ENCODE measurements around the gene ANKRD7. TPM values are rescaled to one million over a fixed set of nuclear protein-coding genes. Genes with fewer than 3 reads are reported as not detected.

Gene ANKRD7
- total RNA-seq, 5 donors from 2014 or later (not counting 1 experiment from before 2014, with no cell fraction given) = 0.29 to 0.88 (median 0.52) TPM; not detected in 1

GRCh38 chr7:118245267-118246040 is 20.9 kb downstream of the ANKRD7 start:
- Histone ChIP-seq H3K27ac (ENCODE audit: low read length) (no peak overlapping the region), H3K36me3 (ENCODE audit: control insufficient read depth in 2 of 2, extremely low read depth in 1 of 2, insufficient read depth in 1 of 2, low read length in 1 of 2) (no peaks in the 10 kb centered on the region), H3K9me3 (no peaks in the 10 kb centered on the region), H3K4me3 (ENCODE audit: control insufficient read depth in 1 of 2, extremely low read depth in 1 of 2, low read length in 1 of 2) (no peak overlapping the region), H3K4me1 (ENCODE audit: control insufficient read depth in 1 of 2, extremely low read depth in 1 of 2, insufficient read depth in 2 of 2, low read length in 2 of 2) (no peaks in the 10 kb centered on the region), H3K27me3 (replicated peaks in 1 of 2; ENCODE audit: control insufficient read depth in 2 of 2, extremely low read depth in 1 of 2, insufficient read depth in 2 of 2, low read length in 1 of 2) (no peaks in the 10 kb centered on the region)
- H3K9me3 Mint-ChIP-seq = peaks cover 0 to 3% (median 2%) of the 10 kb centered on the region in 3 donors
- no peak for DNase-seq
- ATAC-seq (replicated peaks in 1 of 4) = no peak
- POLR2A ChIA-PET = no interaction called here
- H3K4me1 Mint-ChIP-seq = no peaks in the 10 kb centered on the region
- CTCF ChIA-PET = interaction anchor here in 1 of 2 donors (0.5 kb wide), 1 partner anchor 92 kb away, joined by 5 read pairs; no protein-coding TSS in a partner anchor
- H3K27me3 Mint-ChIP-seq = no peaks in the 10 kb centered on the region
- H3K4me3 Mint-ChIP-seq = no peak overlapping the region
- 33% methylated on average over 1 of the region's 2 CpGs for WGBS (ENCODE audit: insufficient coverage)
- no peaks in the 10 kb centered on the region for H3K36me3 Mint-ChIP-seq
- H3K27ac Mint-ChIP-seq = no peak overlapping the region

GRCh38 chr7:118250860-118251494 is 26.5 kb downstream of the ANKRD7 start:
- no peaks in the 10 kb centered on the region for H3K27me3 ChIP-seq (replicated peaks in 1 of 2; ENCODE audit: control insufficient read depth in 2 of 2, extremely low read depth in 1 of 2, insufficient read depth in 2 of 2, low read length in 1 of 2)
- H3K36me3 ChIP-seq (ENCODE audit: control insufficient read depth in 2 of 2, extremely low read depth in 1 of 2, insufficient read depth in 1 of 2, low read length in 1 of 2) = no peaks in the 10 kb centered on the region
- H3K9me3 Mint-ChIP-seq = peaks cover 0 to 3% (median 0%) of the 10 kb centered on the region in 3 donors
- no peak overlapping the region for H3K4me3 ChIP-seq (ENCODE audit: control insufficient read depth in 1 of 2, extremely low read depth in 1 of 2, low read length in 1 of 2)
- no CpG with 5 or more reads among the region's 4 CpGs for WGBS (ENCODE audit: insufficient coverage)
- no peaks in the 10 kb centered on the region for H3K36me3 Mint-ChIP-seq
- POLR2A ChIA-PET = no interaction called here
- CTCF ChIA-PET = no interaction called here
- peaks cover 0 to 13% of the 10 kb centered on the region in 2 donors for H3K27me3 Mint-ChIP-seq
- no peaks in the 10 kb centered on the region for H3K9me3 ChIP-seq
- H3K4me1 Mint-ChIP-seq = no peaks in the 10 kb centered on the region
- H3K27ac ChIP-seq (ENCODE audit: low read length) = no peak overlapping the region
- no peak overlapping the region for H3K27ac Mint-ChIP-seq
- DNase-seq (no peak), ATAC-seq (replicated peaks in 1 of 4) (no peak)
- no peak overlapping the region for H3K4me3 Mint-ChIP-seq
- H3K4me1 ChIP-seq (ENCODE audit: control insufficient read depth in 1 of 2, extremely low read depth in 1 of 2, insufficient read depth in 2 of 2, low read length in 2 of 2) = no peaks in the 10 kb centered on the region

- Mint-ChIP-seq H3K36me3 (no peaks in the 10 kb centered on the region), H3K27ac (no peak overlapping the region), H3K27me3 (peaks cover 0 to 13% of the 10 kb centered on the region in 2 donors), H3K9me3 (peaks cover 0 to 3% (median 0%) of the 10 kb centered on the region in 3 donors), H3K4me3 (no peak overlapping the region), H3K4me1 (no peaks in the 10 kb centered on the region)
- Histone ChIP-seq H3K9me3 (no peaks in the 10 kb centered on the region), H3K27ac (ENCODE audit: low read length) (no peak overlapping the region), H3K4me1 (ENCODE audit: control insufficient read depth in 1 of 2, extremely low read depth in 1 of 2, insufficient read depth in 2 of 2, low read length in 2 of 2) (no peaks in the 10 kb centered on the region), H3K36me3 (ENCODE audit: control insufficient read depth in 2 of 2, extremely low read depth in 1 of 2, insufficient read depth in 1 of 2, low read length in 1 of 2) (no peaks in the 10 kb centered on the region), H3K4me3 (ENCODE audit: control insufficient read depth in 1 of 2, extremely low read depth in 1 of 2, low read length in 1 of 2) (no peak overlapping the region), H3K27me3 (replicated peaks in 1 of 2; ENCODE audit: control insufficient read depth in 2 of 2, extremely low read depth in 1 of 2, insufficient read depth in 2 of 2, low read length in 1 of 2) (no peaks in the 10 kb centered on the region)
- DNase-seq = no peak
- CTCF ChIA-PET = interaction anchor here in 1 of 2 donors (0.6 kb wide), 1 partner anchor 883 kb away, joined by 3 read pairs; no protein-coding TSS in a partner anchor
- WGBS (ENCODE audit: insufficient coverage) = no CpG with 5 or more reads among the region's 1 CpG
- POLR2A ChIA-PET = interaction anchor here in 1 of 2 donors (0.5 kb wide), 1 partner anchor 106 kb away, joined by 3 read pairs; no protein-coding TSS in a partner anchor
- no peak for ATAC-seq (replicated peaks in 1 of 4)
These were observed 27.6 kb downstream of the ANKRD7 start for GRCh38 chr7:118252087-118252486.

GRCh38 chr7:118259115-118259514 is 34.6 kb downstream of the ANKRD7 start:
- Mint-ChIP-seq H3K27me3 (peaks cover 2 to 5% of the 10 kb centered on the region in 2 donors), H3K9me3 (no peaks in the 10 kb centered on the region), H3K4me1 (no peaks in the 10 kb centered on the region), H3K36me3 (no peaks in the 10 kb centered on the region), H3K27ac (no peak overlapping the region), H3K4me3 (no peak overlapping the region)
- ChIA-PET POLR2A (no interaction called here), CTCF (no interaction called here)
- DNase-seq = no peak
- Histone ChIP-seq H3K27ac (ENCODE audit: low read length) (no peak overlapping the region), H3K36me3 (ENCODE audit: control insufficient read depth in 2 of 2, extremely low read depth in 1 of 2, insufficient read depth in 1 of 2, low read length in 1 of 2) (no peaks in the 10 kb centered on the region), H3K27me3 (replicated peaks in 1 of 2; ENCODE audit: control insufficient read depth in 2 of 2, extremely low read depth in 1 of 2, insufficient read depth in 2 of 2, low read length in 1 of 2) (peaks cover 0 to 4% of the 10 kb centered on the region in 2 experiments), H3K4me1 (ENCODE audit: control insufficient read depth in 1 of 2, extremely low read depth in 1 of 2, insufficient read depth in 2 of 2, low read length in 2 of 2) (no peaks in the 10 kb centered on the region), H3K4me3 (ENCODE audit: control insufficient read depth in 1 of 2, extremely low read depth in 1 of 2, low read length in 1 of 2) (no peak overlapping the region), H3K9me3 (no peaks in the 10 kb centered on the region)
- WGBS (ENCODE audit: insufficient coverage) = no CpG with 5 or more reads among the region's 2 CpGs
- ATAC-seq (replicated peaks in 1 of 4) = no peak

GRCh38 chr7:118264836-118265235 is 40.3 kb downstream of the ANKRD7 start:
- CTCF ChIA-PET = no interaction called here
- Histone ChIP-seq H3K36me3 (ENCODE audit: control insufficient read depth in 2 of 2, extremely low read depth in 1 of 2, insufficient read depth in 1 of 2, low read length in 1 of 2) (no peaks in the 10 kb centered on the region), H3K27me3 (replicated peaks in 1 of 2; ENCODE audit: control insufficient read depth in 2 of 2, extremely low read depth in 1 of 2, insufficient read depth in 2 of 2, low read length in 1 of 2) (peaks cover 0 to 4% of the 10 kb centered on the region in 2 experiments), H3K27ac (ENCODE audit: low read length) (no peak overlapping the region), H3K9me3 (no peaks in the 10 kb centered on the region), H3K4me1 (ENCODE audit: control insufficient read depth in 1 of 2, extremely low read depth in 1 of 2, insufficient read depth in 2 of 2, low read length in 2 of 2) (no peaks in the 10 kb centered on the region), H3K4me3 (ENCODE audit: control insufficient read depth in 1 of 2, extremely low read depth in 1 of 2, low read length in 1 of 2) (no peak overlapping the region)
- H3K36me3 Mint-ChIP-seq = no peaks in the 10 kb centered on the region
- H3K4me3 Mint-ChIP-seq = no peak overlapping the region
- no peak overlapping the region for H3K27ac Mint-ChIP-seq
- peaks cover 7 to 14% of the 10 kb centered on the region in 2 donors for H3K27me3 Mint-ChIP-seq
- ATAC-seq (replicated peaks in 1 of 4) (no peak), DNase-seq (no peak)
- no peaks in the 10 kb centered on the region for H3K9me3 Mint-ChIP-seq
- no peaks in the 10 kb centered on the region for H3K4me1 Mint-ChIP-seq
- POLR2A ChIA-PET = no interaction called here

GRCh38 chr7:118280319-118281012 is 56.0 kb downstream of the ANKRD7 start:
- Histone ChIP-seq H3K36me3 (ENCODE audit: control insufficient read depth in 2 of 2, extremely low read depth in 1 of 2, insufficient read depth in 1 of 2, low read length in 1 of 2) (no peaks in the 10 kb centered on the region), H3K27ac (ENCODE audit: low read length) (no peak overlapping the region), H3K4me1 (ENCODE audit: control insufficient read depth in 1 of 2, extremely low read depth in 1 of 2, insufficient read depth in 2 of 2, low read length in 2 of 2) (no peaks in the 10 kb centered on the region), H3K4me3 (ENCODE audit: control insufficient read depth in 1 of 2, extremely low read depth in 1 of 2, low read length in 1 of 2) (no peak overlapping the region), H3K27me3 (replicated peaks in 1 of 2; ENCODE audit: control insufficient read depth in 2 of 2, extremely low read depth in 1 of 2, insufficient read depth in 2 of 2, low read length in 1 of 2) (peaks cover 5 to 11% of the 10 kb centered on the region in 2 experiments), H3K9me3 (no peaks in the 10 kb centered on the region)
- H3K36me3 Mint-ChIP-seq = no peaks in the 10 kb centered on the region
- H3K27me3 Mint-ChIP-seq = peaks cover 38 to 40% of the 10 kb centered on the region in 2 donors
- no peak overlapping the region for H3K27ac Mint-ChIP-seq
- POLR2A ChIA-PET = no interaction called here
- H3K9me3 Mint-ChIP-seq = no peaks in the 10 kb centered on the region
- ATAC-seq (replicated peaks in 1 of 4) (no peak), DNase-seq (no peak)
- no CpG with 5 or more reads among the region's 2 CpGs for WGBS (ENCODE audit: insufficient coverage)
- no peaks in the 10 kb centered on the region for H3K4me1 Mint-ChIP-seq
- CTCF ChIA-PET = no interaction called here
- H3K4me3 Mint-ChIP-seq = no peak overlapping the region
